ENCODE data around the gene AUTS2.

DNA sequence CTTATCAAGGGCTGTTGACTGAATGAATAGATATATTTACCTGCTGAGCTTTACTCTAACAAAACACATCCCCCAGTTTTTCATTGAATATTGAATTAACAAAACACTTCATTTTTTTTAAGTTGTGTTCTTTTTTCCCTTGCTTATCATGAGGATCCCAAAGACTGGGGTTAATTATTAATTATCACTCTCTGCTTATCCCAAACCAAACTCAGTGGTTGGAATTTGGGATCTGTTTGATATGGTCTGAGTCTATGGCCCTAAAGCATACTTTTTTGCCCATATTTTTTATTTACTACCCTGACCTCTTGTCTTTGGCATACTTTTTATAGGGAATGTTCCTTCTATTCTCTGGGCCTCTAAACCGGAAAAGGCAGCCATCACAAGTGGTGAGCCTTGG lies 836.5 kb downstream of the AUTS2 start:
- TF ChIP-seq, protein P1, sequence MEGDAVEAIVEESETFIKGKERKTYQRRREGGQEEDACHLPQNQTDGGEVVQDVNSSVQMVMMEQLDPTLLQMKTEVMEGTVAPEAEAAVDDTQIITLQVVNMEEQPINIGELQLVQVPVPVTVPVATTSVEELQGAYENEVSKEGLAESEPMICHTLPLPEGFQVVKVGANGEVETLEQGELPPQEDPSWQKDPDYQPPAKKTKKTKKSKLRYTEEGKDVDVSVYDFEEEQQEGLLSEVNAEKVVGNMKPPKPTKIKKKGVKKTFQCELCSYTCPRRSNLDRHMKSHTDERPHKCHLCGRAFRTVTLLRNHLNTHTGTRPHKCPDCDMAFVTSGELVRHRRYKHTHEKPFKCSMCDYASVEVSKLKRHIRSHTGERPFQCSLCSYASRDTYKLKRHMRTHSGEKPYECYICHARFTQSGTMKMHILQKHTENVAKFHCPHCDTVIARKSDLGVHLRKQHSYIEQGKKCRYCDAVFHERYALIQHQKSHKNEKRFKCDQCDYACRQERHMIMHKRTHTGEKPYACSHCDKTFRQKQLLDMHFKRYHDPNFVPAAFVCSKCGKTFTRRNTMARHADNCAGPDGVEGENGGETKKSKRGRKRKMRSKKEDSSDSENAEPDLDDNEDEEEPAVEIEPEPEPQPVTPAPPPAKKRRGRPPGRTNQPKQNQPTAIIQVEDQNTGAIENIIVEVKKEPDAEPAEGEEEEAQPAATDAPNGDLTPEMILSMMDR (IDR thresholded peaks at IDR 0.05; ENCODE audit: low read depth, low read length, missing input control), result no peak
- TF ChIP-seq HNF4G (IDR thresholded peaks at IDR 0.05), result no peak
- no peak for TF ChIP-seq RAD21 (IDR thresholded peaks at IDR 0.05)
- TF ChIP-seq, protein P2, sequence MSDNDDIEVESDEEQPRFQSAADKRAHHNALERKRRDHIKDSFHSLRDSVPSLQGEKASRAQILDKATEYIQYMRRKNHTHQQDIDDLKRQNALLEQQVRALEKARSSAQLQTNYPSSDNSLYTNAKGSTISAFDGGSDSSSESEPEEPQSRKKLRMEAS (IDR thresholded peaks at IDR 0.05), result no peak
- TF ChIP-seq YY1 (IDR thresholded peaks at IDR 0.05), result no peak
- TF ChIP-seq, protein P3, sequence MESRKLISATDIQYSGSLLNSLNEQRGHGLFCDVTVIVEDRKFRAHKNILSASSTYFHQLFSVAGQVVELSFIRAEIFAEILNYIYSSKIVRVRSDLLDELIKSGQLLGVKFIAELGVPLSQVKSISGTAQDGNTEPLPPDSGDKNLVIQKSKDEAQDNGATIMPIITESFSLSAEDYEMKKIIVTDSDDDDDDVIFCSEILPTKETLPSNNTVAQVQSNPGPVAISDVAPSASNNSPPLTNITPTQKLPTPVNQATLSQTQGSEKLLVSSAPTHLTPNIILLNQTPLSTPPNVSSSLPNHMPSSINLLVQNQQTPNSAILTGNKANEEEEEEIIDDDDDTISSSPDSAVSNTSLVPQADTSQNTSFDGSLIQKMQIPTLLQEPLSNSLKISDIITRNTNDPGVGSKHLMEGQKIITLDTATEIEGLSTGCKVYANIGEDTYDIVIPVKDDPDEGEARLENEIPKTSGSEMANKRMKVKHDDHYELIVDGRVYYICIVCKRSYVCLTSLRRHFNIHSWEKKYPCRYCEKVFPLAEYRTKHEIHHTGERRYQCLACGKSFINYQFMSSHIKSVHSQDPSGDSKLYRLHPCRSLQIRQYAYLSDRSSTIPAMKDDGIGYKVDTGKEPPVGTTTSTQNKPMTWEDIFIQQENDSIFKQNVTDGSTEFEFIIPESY (IDR thresholded peaks at IDR 0.05), result no peak
- TF ChIP-seq, protein P4, sequence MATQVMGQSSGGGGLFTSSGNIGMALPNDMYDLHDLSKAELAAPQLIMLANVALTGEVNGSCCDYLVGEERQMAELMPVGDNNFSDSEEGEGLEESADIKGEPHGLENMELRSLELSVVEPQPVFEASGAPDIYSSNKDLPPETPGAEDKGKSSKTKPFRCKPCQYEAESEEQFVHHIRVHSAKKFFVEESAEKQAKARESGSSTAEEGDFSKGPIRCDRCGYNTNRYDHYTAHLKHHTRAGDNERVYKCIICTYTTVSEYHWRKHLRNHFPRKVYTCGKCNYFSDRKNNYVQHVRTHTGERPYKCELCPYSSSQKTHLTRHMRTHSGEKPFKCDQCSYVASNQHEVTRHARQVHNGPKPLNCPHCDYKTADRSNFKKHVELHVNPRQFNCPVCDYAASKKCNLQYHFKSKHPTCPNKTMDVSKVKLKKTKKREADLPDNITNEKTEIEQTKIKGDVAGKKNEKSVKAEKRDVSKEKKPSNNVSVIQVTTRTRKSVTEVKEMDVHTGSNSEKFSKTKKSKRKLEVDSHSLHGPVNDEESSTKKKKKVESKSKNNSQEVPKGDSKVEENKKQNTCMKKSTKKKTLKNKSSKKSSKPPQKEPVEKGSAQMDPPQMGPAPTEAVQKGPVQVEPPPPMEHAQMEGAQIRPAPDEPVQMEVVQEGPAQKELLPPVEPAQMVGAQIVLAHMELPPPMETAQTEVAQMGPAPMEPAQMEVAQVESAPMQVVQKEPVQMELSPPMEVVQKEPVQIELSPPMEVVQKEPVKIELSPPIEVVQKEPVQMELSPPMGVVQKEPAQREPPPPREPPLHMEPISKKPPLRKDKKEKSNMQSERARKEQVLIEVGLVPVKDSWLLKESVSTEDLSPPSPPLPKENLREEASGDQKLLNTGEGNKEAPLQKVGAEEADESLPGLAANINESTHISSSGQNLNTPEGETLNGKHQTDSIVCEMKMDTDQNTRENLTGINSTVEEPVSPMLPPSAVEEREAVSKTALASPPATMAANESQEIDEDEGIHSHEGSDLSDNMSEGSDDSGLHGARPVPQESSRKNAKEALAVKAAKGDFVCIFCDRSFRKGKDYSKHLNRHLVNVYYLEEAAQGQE (IDR thresholded peaks at IDR 0.05), result no peak
- no peak for TF ChIP-seq HNF4A (conservative IDR thresholded peaks at IDR 0.05)
- TF ChIP-seq SP1 (IDR thresholded peaks at IDR 0.05), result no peak
- no peak for TF ChIP-seq TAF1 (conservative IDR thresholded peaks at IDR 0.05)
- no peak for TF ChIP-seq NR2F2 (IDR thresholded peaks at IDR 0.05)
- TF ChIP-seq, protein P5, sequence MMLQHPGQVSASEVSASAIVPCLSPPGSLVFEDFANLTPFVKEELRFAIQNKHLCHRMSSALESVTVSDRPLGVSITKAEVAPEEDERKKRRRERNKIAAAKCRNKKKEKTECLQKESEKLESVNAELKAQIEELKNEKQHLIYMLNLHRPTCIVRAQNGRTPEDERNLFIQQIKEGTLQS (IDR thresholded peaks at IDR 0.05), result no peak
